RWPE1 (cell line): ENCODE measurements around the gene F10.

Experiments used
- CTCF ChIA-PET: fragments of 350-600 bp; sonication (Branson Sonifier 250); formaldehyde crosslinking; extraction: SDS; loops from one replicate; lab custom pipeline; 2021; lab: Yijun Ruan, JAX
- POLR2A ChIA-PET: fragments of 400-600 bp; formaldehyde crosslinking; extraction: SDS; loops from one replicate; lab custom pipeline; 2020; ENCODE audit warnings: antibody characterized with exemption; ENCODE audit not compliant: low non-redundant PET; lab: Yijun Ruan, JAX
- DNase-seq: peaks from one replicate; pipeline ENCODE4 v3.0.0; 2012; ENCODE audit warnings: low spot score
- H3K27ac ChIP-seq: fragments of 450-650 bp; 2 replicates; pipeline ENCODE4 v1.5.1; 2017
- CTCF ChIP-seq: fragments of 450-650 bp; conservative IDR thresholded peaks from 2 replicates; pipeline ENCODE4 v1.5.1; 2017; ENCODE audit warnings: low read depth, mild to moderate bottlenecking

F10 gene

GRCh38 chr13:113184568-113185440 lies 62.2 kb downstream of the F10 start:
- CTCF ChIA-PET = interaction anchor here (0.6 kb wide), 1 partner anchor 209 kb away, joined by 3 read pairs; no protein-coding TSS in a partner anchor
- no peak for DNase-seq
- TF ChIP-seq CTCF = no peak
- peak overlapping the region; percentile 16; the same call in 1 of the 2 replicates for H3K27ac ChIP-seq
- POLR2A ChIA-PET = no interaction called here

GRCh38 chr13:113186061-113186900 lies 63.7 kb downstream of the F10 start:
- peak overlapping the region; percentile 79 for H3K27ac ChIP-seq
- ChIA-PET POLR2A (no interaction called here), CTCF (no interaction called here)
- no peak for TF ChIP-seq CTCF
- DNase-seq = no peak

- DNase-seq = peak; percentile 97
- peak overlapping the region; percentile 79 for H3K27ac ChIP-seq
- ChIA-PET CTCF (no interaction called here), POLR2A (no interaction called here)
- TF ChIP-seq CTCF = no peak
Measured at GRCh38 chr13:113187263-113187669, 64.7 kb downstream of the F10 start.

GRCh38 chr13:113187883-113188665 lies 65.5 kb downstream of the F10 start:
- DNase-seq = no peak
- TF ChIP-seq CTCF = no peak
- H3K27ac ChIP-seq = peak overlapping the region; percentile 79
- CTCF ChIA-PET = interaction anchor here (0.7 kb wide), 1 partner anchor 19 kb away, joined by 3 read pairs; no protein-coding TSS in a partner anchor
- POLR2A ChIA-PET = interaction anchor here (0.5 kb wide), 1 partner anchor 22 kb away, joined by 4 read pairs; no protein-coding TSS in a partner anchor

- CTCF ChIA-PET = interaction anchor here (0.6 kb wide), 1 partner anchor 190 kb away, joined by 3 read pairs; no protein-coding TSS in a partner anchor
- no peak for TF ChIP-seq CTCF
- POLR2A ChIA-PET = no interaction called here
- DNase-seq = no peak
- no peak overlapping the region for H3K27ac ChIP-seq
Measured at GRCh38 chr13:113190181-113190580, 67.6 kb downstream of the F10 start.

- no peak for TF ChIP-seq CTCF
- DNase-seq = no peak
- CTCF ChIA-PET = no interaction called here
- POLR2A ChIA-PET = no interaction called here
- H3K27ac ChIP-seq = no peak overlapping the region
Measured at GRCh38 chr13:113192279-113192678, 69.7 kb downstream of the F10 start.
